K562 (cell line): ENCODE results near the gene ADGRE2. TPM values are rescaled to one million over a fixed set of nuclear protein-coding genes. Genes with fewer than 3 reads are reported as not detected.
A peak's percentile ranks its signal among the peaks of the same experiment; 100 is the strongest.
"Not testable (repeated sequence)": the region's sequence is repeated elsewhere in the genome, so short reads cannot be mapped to it uniquely, and the experiment has no call there.

ENCODE experiments used
- ATAC-seq: fragments of 200-7000 bp; cut with Tn5 transposase; 3 replicates; pipeline ENCODE4 v1.9.1; 2020; ENCODE audit warnings: moderate library complexity
- BruUV-seq: library from RNA; stranded (reverse); fragments of 400-500 nt; replicated peaks from 2 replicates; lab custom pipeline; 2021; lab: Mats Ljungman, UMichigan
- CTCF ChIA-PET: fragments of 300-600 bp; formaldehyde crosslinking; extraction: SDS; loops from one replicate; lab custom pipeline; 2021; ENCODE audit warnings: low intra/inter-chr PET ratio; lab: Yijun Ruan, JAX
- POLR2A ChIA-PET: fragments of 300-600, 350-650 bp; sonication (Branson Sonifier 250); formaldehyde crosslinking; extraction: SDS; loops from one replicate; lab custom pipeline; 2021; ENCODE audit warnings: antibody characterized with exemption, inconsistent platforms; lab: Yijun Ruan, JAX
- DNase-seq, 4 experiments: peaks; one replicate each; pipeline versions ENCODE4 v3.0.0 to v3.0.0-alpha.2; 2011 to 2018; ENCODE audit warnings: low spot score in 3 of 4, mixed read lengths in 3 of 4; ENCODE audit errors: extremely low read depth in 1 of 4
- FAIRE-seq: peaks from 2 replicates; lab custom pipeline; 2011; peaks lifted over from hg19 to GRCh38; lab: Jason Lieb, UNC
- H2AFZ ChIP-seq: 2 replicates; pipeline ENCODE4 v1.6.0; 2011; ENCODE audit warnings: low read depth, low read length, control low read depth, inconsistent platforms
- H3K27ac ChIP-seq: fragments of 200-600 bp; 3 replicates; pipeline ENCODE4 v1.8.0; 2011; ENCODE audit warnings: low read depth, mild to moderate bottlenecking, control low read depth, inconsistent platforms, low read length, moderate library complexity, mixed read lengths; ENCODE audit errors: extremely low read depth
- H3K27me3 ChIP-seq, 2 experiments: fragments of 300-600 bp in 1 of 2; 2 replicates in 1 of 2; 3 replicates in 1 of 2; pipeline versions ENCODE4 v1.6.0 to v1.8.0; 2011; ENCODE audit warnings: inconsistent platforms in 2 of 2, low read length in 2 of 2, mild to moderate bottlenecking in 1 of 2, mixed read lengths in 1 of 2, moderate library complexity in 1 of 2; ENCODE audit not compliant: control insufficient read depth in 2 of 2, insufficient read depth in 2 of 2
- H3K36me3 ChIP-seq: fragments of 300-600 bp; 3 replicates; pipeline ENCODE4 v1.8.0; 2011; ENCODE audit warnings: mild to moderate bottlenecking, low read length, inconsistent platforms; ENCODE audit not compliant: control insufficient read depth, insufficient read depth
- H3K4me1 ChIP-seq, 2 experiments: fragments of 200-600 bp in 1 of 2; replicated peaks in 1 of 2; 2 replicates in 1 of 2; 3 replicates in 1 of 2; pipeline versions ENCODE4 v1.5.1 to v1.8.0; 2011; ENCODE audit warnings: inconsistent platforms in 2 of 2, low read length in 2 of 2, mild to moderate bottlenecking in 1 of 2, mixed read lengths in 1 of 2, moderate library complexity in 1 of 2; ENCODE audit not compliant: control insufficient read depth in 2 of 2, insufficient read depth in 2 of 2
- H3K4me2 ChIP-seq: 2 replicates; pipeline ENCODE4 v1.6.1; 2011; ENCODE audit warnings: low read length, control low read depth, inconsistent platforms, mixed read lengths; ENCODE audit not compliant: insufficient read depth
- H3K4me3 ChIP-seq: fragments of 200-600 bp; sonication (generic), shearing (Covaris generic); 2 replicates; pipeline ENCODE4 v1.5.1; 2016; ENCODE audit warnings: control low read depth, inconsistent platforms
- H3K79me2 ChIP-seq: fragments of 200-600 bp; 3 replicates; pipeline ENCODE4 v1.8.0; 2011; ENCODE audit warnings: low read length, inconsistent platforms; ENCODE audit not compliant: control insufficient read depth, insufficient read depth
- H3K9ac ChIP-seq, 2 experiments: 2 replicates each; pipeline versions ENCODE4 v1.6.0 to v1.6.1; 2011; ENCODE audit warnings: low read depth in 2 of 2, low read length in 2 of 2, control low read depth in 1 of 2, inconsistent platforms in 1 of 2, mild to moderate bottlenecking in 1 of 2, mixed read lengths in 1 of 2; ENCODE audit not compliant: insufficient read depth in 1 of 2
- H3K9me1 ChIP-seq: one replicate; pipeline ENCODE4 v1.6.0; 2011; ENCODE audit warnings: inconsistent platforms, mild to moderate bottlenecking, low read length, moderate library complexity; ENCODE audit not compliant: control insufficient read depth, insufficient read depth
- H3K9me3 ChIP-seq: replicated peaks from 2 replicates; pipeline ENCODE4 v1.5.1; 2011; ENCODE audit warnings: low read depth, low read length, inconsistent platforms; ENCODE audit not compliant: control insufficient read depth, insufficient read depth
- H4K20me1 ChIP-seq: replicated peaks from 2 replicates; pipeline ENCODE4 v1.6.1; 2011; ENCODE audit warnings: low read length, inconsistent platforms, mixed read lengths; ENCODE audit not compliant: control insufficient read depth, insufficient read depth
- C11orf30 ChIP-seq: fragments of 450-650 bp; IDR thresholded peaks from 2 replicates; pipeline ENCODE4 v1.6.1; 2016; ENCODE audit warnings: low read depth, mild to moderate bottlenecking
- SPI1 ChIP-seq: IDR thresholded peaks from 2 replicates; pipeline ENCODE4 v1.6.1; 2011; ENCODE audit warnings: low read depth, low read length, control low read depth, borderline replicate concordance
- ZNF316 ChIP-seq: fragments of 450-650 bp; IDR thresholded peaks from 2 replicates; pipeline ENCODE4 v1.6.1; 2016
- WGBS: fragments of 100-300 bp; shearing (Covaris generic); methylation state at CpG from one replicate; pipeline ENCODE4 v1.1.6; 2016; ENCODE audit warnings: low coverage, mixed read lengths; ENCODE audit not compliant: insufficient coverage; ENCODE audit errors: missing lambda C conversion rate; 5-methylcytosine and 5-hydroxymethylcytosine counted together
- in situ Hi-C: fragments of 300-500 bp; cut with MboI; formaldehyde crosslinking; loops from 4 replicates; pipeline ENCODE4 v1.15.0; 2018; ENCODE audit warnings: inconsistent platforms, mixed read lengths
- intact Hi-C: fragments of 100-400 bp; cut with micrococcal nuclease; formaldehyde crosslinking; loops from 2 replicates; pipeline ENCODE4 v1.14.2; 2022
- polyA plus RNA-seq, 8 experiments: library from polyadenylated mRNA; depleted of rRNA in 4 of 8; stranded (reverse) in 5 of 8; unstranded in 3 of 8; fragments of >200 nt; fragmentation: Nextera tagmentation in 2 of 8; fragmentation: Illumina TruSeq in 1 of 8; extraction: Ambion mirVana in 2 of 8; extraction: Trizol in 1 of 8; gene quantifications; 2 replicates each; pipeline versions ENCODE4 v1.2.1 to v1.2.3, GENCODE V29; 2011 to 2014; ENCODE audit warnings: inconsistent platforms in 1 of 8, missing spikeins in 1 of 8
- total RNA-seq, 7 experiments: library from RNA; depleted of rRNA in 6 of 7; stranded (reverse); fragments of >200 nt in 6 of 7; fragmentation: Illumina TruSeq in 2 of 7; extraction: Trizol in 2 of 7; gene quantifications; 2 replicates each; pipeline versions ENCODE4 v1.2.1 to v1.2.3, GENCODE V29; 2011 to 2021; ENCODE audit warnings: low replicate concordance in 1 of 7
- TF ChIP-seq, protein P1 (sequence below): sonication (generic); formaldehyde crosslinking; IDR thresholded peaks from 2 replicates; pipeline ENCODE4 v1.8.1; 2023; ENCODE audit warnings: mild to moderate bottlenecking, missing genetic modification reagents

Gene ADGRE2
- total and polyA plus RNA-seq, 9 of the 15 experiments (the other 6 are each of a cell fraction or from before 2014, with no cell fraction given), result 4.3 to 17.3 (median 9.8) TPM

- H3K36me3 ChIP-seq, H3K79me2 ChIP-seq, H3K27me3 ChIP-seq, intact Hi-C loops, H3K4me3 ChIP-seq, BruUV-seq, H3K9me3 ChIP-seq, DNase-seq, H3K4me2 ChIP-seq, H4K20me1 ChIP-seq, FAIRE-seq, H3K9ac ChIP-seq, CTCF ChIA-PET, H3K9me1 ChIP-seq, ATAC-seq, H3K27ac ChIP-seq, POLR2A ChIA-PET, H2AFZ ChIP-seq: not testable (repeated sequence)
- 91% methylated on average over 15 of the region's 17 CpGs for WGBS
- peaks cover 27% of the 10 kb centered on the region in 2 experiments for H3K4me1 ChIP-seq
- TF ChIP-seq ZNF316 (peak; percentile 52), C11orf30 (peak; percentile 51; the same call in 1 of the 2 replicates)
- in situ Hi-C loops, result loop anchor here (5.0 to 10.0 kb wide), 2 partner anchors 207 to 410 kb away; partner anchors contain the start of gene NDUFB7
Measured at GRCh38 chr19:14781713-14782536, 3.6 kb upstream of the ADGRE2 start.

DNA sequence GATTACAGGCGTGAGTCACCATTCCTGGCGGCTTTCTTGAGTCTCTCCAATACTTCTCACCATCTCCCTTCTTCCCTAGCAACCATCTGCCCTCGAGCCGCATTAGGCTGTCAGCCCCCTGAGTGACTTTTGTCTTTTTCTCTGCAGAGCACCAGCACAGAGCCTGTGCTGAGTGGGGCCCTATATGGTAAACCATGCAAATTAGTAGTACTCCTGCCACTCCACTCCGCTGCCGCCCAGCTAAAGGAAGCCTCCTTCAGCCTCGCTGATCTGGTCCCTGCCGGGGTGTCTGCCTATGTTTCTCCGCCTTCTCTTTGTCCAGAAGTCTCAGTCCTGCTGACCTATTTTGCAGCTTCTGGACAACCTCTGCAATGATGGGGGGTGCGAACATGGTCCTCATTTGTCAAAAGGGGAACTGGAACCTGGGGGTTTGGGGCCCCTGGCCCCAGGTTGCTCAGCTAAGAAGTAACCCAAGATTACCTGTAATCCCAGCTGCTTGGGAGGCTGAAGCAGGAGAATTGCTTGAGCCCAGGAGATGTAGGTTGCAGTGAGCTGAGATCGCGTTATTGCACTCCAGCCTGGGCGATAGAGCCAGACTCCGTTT is 2.4 kb upstream of the ADGRE2 start:
- BruUV-seq, H3K9me1 ChIP-seq, H3K27ac ChIP-seq, H3K36me3 ChIP-seq, H3K4me2 ChIP-seq, intact Hi-C loops, ATAC-seq, H3K4me3 ChIP-seq, H3K9ac ChIP-seq, CTCF ChIA-PET, DNase-seq, H4K20me1 ChIP-seq, H3K79me2 ChIP-seq, H3K27me3 ChIP-seq, H3K9me3 ChIP-seq, POLR2A ChIA-PET: not testable (repeated sequence)
- peak; percentile 37 for FAIRE-seq
- WGBS, result 49% methylated on average over 11 of the region's 14 CpGs
- in situ Hi-C loops, result loop anchor here (5.0 to 10.0 kb wide), 2 partner anchors 206 to 408 kb away; partner anchors contain the start of gene NDUFB7
- H2AFZ ChIP-seq, result 0 out of 2 replicates have a peak overlapping the region, but pooled peaks have one; percentile 4
- TF ChIP-seq SPI1, result peak; percentile 67; the same call in 1 of the 2 replicates
- TF ChIP-seq, protein P1, sequence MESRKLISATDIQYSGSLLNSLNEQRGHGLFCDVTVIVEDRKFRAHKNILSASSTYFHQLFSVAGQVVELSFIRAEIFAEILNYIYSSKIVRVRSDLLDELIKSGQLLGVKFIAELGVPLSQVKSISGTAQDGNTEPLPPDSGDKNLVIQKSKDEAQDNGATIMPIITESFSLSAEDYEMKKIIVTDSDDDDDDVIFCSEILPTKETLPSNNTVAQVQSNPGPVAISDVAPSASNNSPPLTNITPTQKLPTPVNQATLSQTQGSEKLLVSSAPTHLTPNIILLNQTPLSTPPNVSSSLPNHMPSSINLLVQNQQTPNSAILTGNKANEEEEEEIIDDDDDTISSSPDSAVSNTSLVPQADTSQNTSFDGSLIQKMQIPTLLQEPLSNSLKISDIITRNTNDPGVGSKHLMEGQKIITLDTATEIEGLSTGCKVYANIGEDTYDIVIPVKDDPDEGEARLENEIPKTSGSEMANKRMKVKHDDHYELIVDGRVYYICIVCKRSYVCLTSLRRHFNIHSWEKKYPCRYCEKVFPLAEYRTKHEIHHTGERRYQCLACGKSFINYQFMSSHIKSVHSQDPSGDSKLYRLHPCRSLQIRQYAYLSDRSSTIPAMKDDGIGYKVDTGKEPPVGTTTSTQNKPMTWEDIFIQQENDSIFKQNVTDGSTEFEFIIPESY (CRISPR knock-in tag), result 0 out of 2 replicates have a peak, but pooled peaks have one; percentile 41
- peaks cover 21 to 31% of the 10 kb centered on the region in 2 experiments for H3K4me1 ChIP-seq
